H1 (cell line): ENCODE measurements around the gene CHTF18. TPM values are rescaled to one million over a fixed set of nuclear protein-coding genes. Genes with fewer than 3 reads are reported as not detected.

Experiments
- CTCF ChIA-PET: fragments of 300-600 bp; sonication (Branson Sonifier 250); formaldehyde crosslinking; loops from one replicate; lab custom pipeline; 2021; ENCODE audit not compliant: partially characterized antibody; lab: Charles Lee
- POLR2A ChIA-PET: fragments of 300-600 bp; sonication (Branson Sonifier 250); formaldehyde crosslinking; loops from one replicate; lab custom pipeline; 2021; ENCODE audit warnings: inconsistent platforms; ENCODE audit not compliant: partially characterized antibody; lab: Charles Lee
- DNase-seq, 2 experiments: peaks; one replicate each; pipeline versions ENCODE4 v3.0.0 to v3.0.0-alpha.2; 2010 to 2022; ENCODE audit warnings: low spot score in 2 of 2, low read depth in 1 of 2, mixed read lengths in 1 of 2
- FAIRE-seq: peaks from 2 replicates; lab custom pipeline; 2011; peaks lifted over from hg19 to GRCh38; lab: Jason Lieb, UNC
- H2AFZ ChIP-seq: 2 replicates; pipeline ENCODE4 v1.8.1; 2012; ENCODE audit warnings: low read length, inconsistent platforms
- H2AK5ac ChIP-seq: 2 replicates; pipeline ENCODE4 v1.6.1; 2013; ENCODE audit warnings: low read depth, low read length
- H2BK120ac ChIP-seq: replicated peaks from 2 replicates; pipeline ENCODE3; 2013; ENCODE audit warnings: low read depth, low read length, inconsistent platforms
- H2BK12ac ChIP-seq: 2 replicates; pipeline ENCODE4 v1.6.1; 2013; ENCODE audit warnings: low read depth, low read length
- H2BK15ac ChIP-seq: 2 replicates; pipeline ENCODE4 v1.6.1; 2013; ENCODE audit warnings: low read length
- H2BK20ac ChIP-seq: 2 replicates; pipeline ENCODE4 v1.6.1; 2013; ENCODE audit warnings: low read length
- H2BK5ac ChIP-seq: 2 replicates; pipeline ENCODE4 v1.6.1; 2013; ENCODE audit warnings: low read depth, low read length
- H3K14ac ChIP-seq: 2 replicates; pipeline ENCODE4 v1.6.1; 2013; ENCODE audit warnings: inconsistent platforms; ENCODE audit not compliant: insufficient read length
- H3K18ac ChIP-seq: 2 replicates; pipeline ENCODE4 v1.6.1; 2013; ENCODE audit warnings: low read length; ENCODE audit errors: extremely low read depth
- H3K23ac ChIP-seq: 2 replicates; pipeline ENCODE4 v1.6.1; 2013; ENCODE audit warnings: inconsistent platforms; ENCODE audit not compliant: insufficient read length
- H3K23me2 ChIP-seq: 2 replicates; pipeline ENCODE4 v1.6.1; 2013; ENCODE audit warnings: low read depth, low read length
- H3K27ac ChIP-seq: 2 replicates; pipeline ENCODE4 v1.6.1; 2011; ENCODE audit warnings: low read depth, low read length, inconsistent platforms
- H3K27me3 ChIP-seq, 4 experiments: replicated peaks in 1 of 4; 1 replicate in 1 of 4; 2 replicates in 3 of 4; pipeline versions ENCODE4 v1.6.1 to v1.8.1; 2011 to 2013; ENCODE audit warnings: low read length in 3 of 4, mild to moderate bottlenecking in 3 of 4, inconsistent platforms in 2 of 4, mixed read lengths in 2 of 4, moderate library complexity in 1 of 4; ENCODE audit not compliant: control insufficient read depth in 3 of 4, insufficient read depth in 3 of 4; ENCODE audit errors: extremely low read depth in 1 of 4
- H3K36me3 ChIP-seq, 4 experiments: 2 replicates each; pipeline versions ENCODE4 v1.6.1 to v1.8.1; 2011 to 2013; ENCODE audit warnings: mild to moderate bottlenecking in 4 of 4, low read length in 3 of 4, moderate library complexity in 2 of 4, control low read depth in 1 of 4, inconsistent platforms in 1 of 4; ENCODE audit not compliant: insufficient read depth in 4 of 4, control insufficient read depth in 2 of 4
- H3K4ac ChIP-seq: replicated peaks from 2 replicates; pipeline ENCODE3; 2013; ENCODE audit warnings: low read length, low read depth, mixed read lengths, inconsistent platforms; ENCODE audit not compliant: insufficient read length
- H3K4me1 ChIP-seq, 4 experiments: replicated peaks in 1 of 4; 1 replicate in 1 of 4; 2 replicates in 3 of 4; pipeline versions ENCODE4 v1.6.1 to v1.8.1; 2011 to 2013; ENCODE audit warnings: low read length in 3 of 4, inconsistent platforms in 2 of 4, mixed read lengths in 1 of 4; ENCODE audit not compliant: insufficient read depth in 4 of 4, control insufficient read depth in 3 of 4
- H3K4me2 ChIP-seq, 2 experiments: 2 replicates each; pipeline versions ENCODE4 v1.6.1 to v1.8.1; 2011 to 2013; ENCODE audit warnings: low read depth in 2 of 2, low read length in 2 of 2, control low read depth in 1 of 2, inconsistent platforms in 1 of 2, mild to moderate bottlenecking in 1 of 2; ENCODE audit not compliant: insufficient read depth in 1 of 2
- H3K4me3 ChIP-seq, 4 experiments: fragments of 200-600, 300-600 bp in 1 of 4; sonication (generic), shearing (Covaris generic), sonication (Bioruptor Twin) in 1 of 4; 2 replicates each; pipeline versions ENCODE4 v1.5.1 to v1.8.1; 2011 to 2016; ENCODE audit warnings: low read length in 4 of 4, low read depth in 3 of 4, control low read depth in 2 of 4, inconsistent platforms in 2 of 4, mild to moderate bottlenecking in 2 of 4, mixed read lengths in 1 of 4, moderate library complexity in 1 of 4; ENCODE audit not compliant: insufficient read depth in 2 of 4; ENCODE audit errors: extremely low read depth in 1 of 4
- H3K56ac ChIP-seq: replicated peaks from 2 replicates; pipeline ENCODE3; 2013; ENCODE audit warnings: low read depth, mild to moderate bottlenecking, mixed read lengths, low read length, inconsistent platforms; ENCODE audit not compliant: insufficient read length
- H3K79me1 ChIP-seq: 2 replicates; pipeline ENCODE4 v1.6.1; 2013; ENCODE audit warnings: low read depth, low read length, control low read depth
- H3K79me2 ChIP-seq, 2 experiments: 2 replicates each; pipeline versions ENCODE4 v1.6.1 to v1.8.1; 2012 to 2013; ENCODE audit warnings: low read length in 2 of 2, mild to moderate bottlenecking in 2 of 2, inconsistent platforms in 1 of 2; ENCODE audit not compliant: insufficient read depth in 2 of 2, control insufficient read depth in 1 of 2
- H3K9ac ChIP-seq, 4 experiments: replicated peaks in 1 of 4; 1 replicate in 1 of 4; 2 replicates in 3 of 4; pipeline versions ENCODE4 v1.6.1 to v1.8.1; 2011 to 2013; ENCODE audit warnings: low read depth in 3 of 4, low read length in 3 of 4, control low read depth in 2 of 4, mild to moderate bottlenecking in 2 of 4, moderate library complexity in 2 of 4, inconsistent platforms in 1 of 4; ENCODE audit errors: extremely low read depth in 1 of 4
- H3K9me3 ChIP-seq, 2 experiments: 2 replicates each; pipeline versions ENCODE4 v1.6.1 to v1.8.1; 2012 to 2013; ENCODE audit warnings: mild to moderate bottlenecking in 2 of 2, moderate library complexity in 2 of 2, control low read depth in 1 of 2, inconsistent platforms in 1 of 2, low read depth in 1 of 2, low read length in 1 of 2, mixed read lengths in 1 of 2; ENCODE audit not compliant: insufficient read depth in 2 of 2
- H4K20me1 ChIP-seq, 2 experiments: replicated peaks in 1 of 2; 2 replicates each; pipeline versions ENCODE3 to v1.8.1; 2011 to 2013; ENCODE audit warnings: inconsistent platforms in 2 of 2, low read length in 2 of 2, mild to moderate bottlenecking in 1 of 2; ENCODE audit not compliant: insufficient read depth in 2 of 2, control insufficient read depth in 1 of 2
- H4K5ac ChIP-seq: 2 replicates; pipeline ENCODE4 v1.6.1; 2013; ENCODE audit warnings: low read length, low read depth, mixed read lengths, inconsistent platforms; ENCODE audit not compliant: insufficient read length
- H4K8ac ChIP-seq: 2 replicates; pipeline ENCODE4 v1.8.0; 2013; ENCODE audit warnings: mild to moderate bottlenecking, moderate library complexity, low read length, inconsistent platforms; ENCODE audit not compliant: insufficient read depth; ENCODE audit errors: extremely low read depth
- H4K91ac ChIP-seq: replicated peaks from 2 replicates; pipeline ENCODE3; 2013; ENCODE audit warnings: low read length, mixed read lengths, inconsistent platforms; ENCODE audit not compliant: insufficient read length
- RXRA ChIP-seq: IDR thresholded peaks from 2 replicates; pipeline ENCODE4 v1.6.1; 2011; ENCODE audit warnings: low read depth, mild to moderate bottlenecking, low read length, moderate library complexity; ENCODE audit not compliant: insufficient read depth
- WGBS, 2 experiments: shearing (Covaris generic) in 1 of 2; methylation state at CpG; one replicate each; pipeline versions ENCODE4 v1.1.6 to v1.1.7; 2013 to 2015; ENCODE audit warnings: low lambda C conversion rate in 2 of 2, mixed read lengths in 2 of 2, inconsistent platforms in 1 of 2, low coverage in 1 of 2, missing lambda C conversion rate in 1 of 2; ENCODE audit not compliant: insufficient replicate concordance in 2 of 2, insufficient coverage in 1 of 2, insufficient read length in 1 of 2; ENCODE audit errors: extremely low coverage in 1 of 2, missing lambda C conversion rate in 1 of 2; 5-methylcytosine and 5-hydroxymethylcytosine counted together
- polyA plus RNA-seq, 7 experiments: library from polyadenylated mRNA; depleted of rRNA in 3 of 7; stranded (reverse) in 5 of 7; unstranded in 2 of 7; fragments of >200 nt in 5 of 7; fragments of 200-250 nt in 2 of 7; gene quantifications; 1 replicate in 5 of 7; 2 replicates in 1 of 7; 4 replicates in 1 of 7; pipeline versions ENCODE4 v1.2.1 to v1.2.3, GENCODE V29; 2011 to 2013; ENCODE audit warnings: missing spikeins in 2 of 7, mixed read lengths in 2 of 7
- total RNA-seq: library from RNA; stranded (reverse); fragmentation: NEBNext Ultra II Directional; extraction: Animal tissue kit (Norgen Biotek cat#: 25700); gene quantifications from 2 replicates; pipeline ENCODE4 v1.2.1, GENCODE V29; 2021
- TF ChIP-seq, protein P1 (sequence below), 3 experiments: IDR thresholded peaks; 1 replicate in 2 of 3; 2 replicates in 1 of 3; pipeline versions ENCODE4 v1.5.1 to v1.6.1; 2011; ENCODE audit warnings: low read length in 3 of 3, mild to moderate bottlenecking in 3 of 3, inconsistent platforms in 2 of 3, low read depth in 1 of 3, moderate library complexity in 1 of 3; ENCODE audit not compliant: insufficient read depth in 1 of 3; ENCODE audit errors: control extremely low read depth in 1 of 3
- TF ChIP-seq, protein P2 (sequence below): IDR thresholded peaks from 2 replicates; pipeline ENCODE4 v1.6.1; 2012; ENCODE audit warnings: inconsistent platforms

Gene CHTF18
- total and polyA plus RNA-seq, 2 of the 8 experiments (the other 6 are each of a cell fraction or from before 2014, with no cell fraction given), result 75.3 to 104 TPM

DNA sequence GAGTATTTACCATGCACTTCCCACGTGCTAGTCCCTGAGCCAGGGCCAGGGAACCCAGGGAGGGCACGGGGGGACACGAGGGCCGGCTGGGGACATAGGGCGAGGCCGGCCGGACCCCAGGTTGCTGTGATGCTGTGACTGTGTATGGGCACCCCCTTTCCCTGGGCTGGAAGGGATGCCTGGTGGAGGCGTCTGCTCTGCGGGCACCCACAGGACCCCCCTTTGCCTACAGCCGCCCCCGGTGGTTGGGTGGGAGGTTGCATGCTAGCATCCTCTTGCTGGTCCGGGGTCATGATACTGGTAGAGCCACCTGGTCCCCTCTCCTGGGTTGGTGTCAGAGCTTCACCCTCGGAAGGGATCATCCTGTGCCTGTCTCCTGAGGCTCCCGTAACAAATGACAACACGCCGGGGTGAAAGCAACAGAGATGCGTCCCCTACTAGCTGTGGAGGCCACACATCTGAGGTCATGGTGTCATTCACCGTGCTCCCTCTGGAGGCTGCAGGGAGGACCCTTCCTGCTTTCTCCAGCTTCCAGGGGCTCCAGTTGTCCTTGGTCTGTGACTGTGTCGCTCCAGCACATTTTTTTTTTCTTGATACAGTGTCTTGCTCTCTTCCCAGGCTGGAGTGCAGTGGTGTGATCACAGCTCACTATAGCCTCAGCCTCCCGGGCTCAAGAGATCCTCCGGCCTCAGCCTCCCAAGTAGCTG is 44.5 kb upstream of the CHTF18 start:
- Histone ChIP-seq H3K9me3 (no peaks in the 10 kb centered on the region), H2BK20ac (no peak overlapping the region), H2AK5ac (no peak overlapping the region), H3K14ac (no peak overlapping the region), H3K27me3 (no peaks in the 10 kb centered on the region), H3K4ac (no peak overlapping the region), H3K18ac (no peak overlapping the region), H2AFZ (no peak overlapping the region), H2BK15ac (no peak overlapping the region), H3K27ac (no peak overlapping the region), H3K23me2 (peaks cover 7% of the 10 kb centered on the region; the same call in 1 of the 2 replicates), H3K56ac (no peak overlapping the region), H2BK5ac (no peak overlapping the region), H4K91ac (no peak overlapping the region), H3K23ac (no peak overlapping the region), H3K4me3 (no peak overlapping the region), H2BK12ac (no peak overlapping the region), H3K79me1 (no peaks in the 10 kb centered on the region), H3K4me1 (peaks cover 0 to 7% (median 4%) of the 10 kb centered on the region in 4 experiments; a peak in 5 of 7 replicates), H2BK120ac (no peak overlapping the region), H3K36me3 (no peaks in the 10 kb centered on the region), H3K79me2 (no peaks in the 10 kb centered on the region), H4K5ac (no peak overlapping the region), H3K4me2 (no peak overlapping the region), H3K9ac (no peak overlapping the region), H4K20me1 (no peaks in the 10 kb centered on the region), H4K8ac (no peak overlapping the region)
- FAIRE-seq, result no peak
- 88% methylated on average over 18 of the region's 21 CpGs; no CpG with 5 or more reads in 1 of the 2 experiments for WGBS, 2 experiments
- TF ChIP-seq, protein P1, sequence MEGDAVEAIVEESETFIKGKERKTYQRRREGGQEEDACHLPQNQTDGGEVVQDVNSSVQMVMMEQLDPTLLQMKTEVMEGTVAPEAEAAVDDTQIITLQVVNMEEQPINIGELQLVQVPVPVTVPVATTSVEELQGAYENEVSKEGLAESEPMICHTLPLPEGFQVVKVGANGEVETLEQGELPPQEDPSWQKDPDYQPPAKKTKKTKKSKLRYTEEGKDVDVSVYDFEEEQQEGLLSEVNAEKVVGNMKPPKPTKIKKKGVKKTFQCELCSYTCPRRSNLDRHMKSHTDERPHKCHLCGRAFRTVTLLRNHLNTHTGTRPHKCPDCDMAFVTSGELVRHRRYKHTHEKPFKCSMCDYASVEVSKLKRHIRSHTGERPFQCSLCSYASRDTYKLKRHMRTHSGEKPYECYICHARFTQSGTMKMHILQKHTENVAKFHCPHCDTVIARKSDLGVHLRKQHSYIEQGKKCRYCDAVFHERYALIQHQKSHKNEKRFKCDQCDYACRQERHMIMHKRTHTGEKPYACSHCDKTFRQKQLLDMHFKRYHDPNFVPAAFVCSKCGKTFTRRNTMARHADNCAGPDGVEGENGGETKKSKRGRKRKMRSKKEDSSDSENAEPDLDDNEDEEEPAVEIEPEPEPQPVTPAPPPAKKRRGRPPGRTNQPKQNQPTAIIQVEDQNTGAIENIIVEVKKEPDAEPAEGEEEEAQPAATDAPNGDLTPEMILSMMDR (IDR thresholded peaks at IDR 0.05; ENCODE audit: control extremely low read depth in 1 of 3, insufficient read depth in 1 of 3, low read depth in 1 of 3, low read length in 3 of 3), result peak; percentile 44 to 62 (median 52)
- no peak for TF ChIP-seq RXRA
- TF ChIP-seq, protein P2, sequence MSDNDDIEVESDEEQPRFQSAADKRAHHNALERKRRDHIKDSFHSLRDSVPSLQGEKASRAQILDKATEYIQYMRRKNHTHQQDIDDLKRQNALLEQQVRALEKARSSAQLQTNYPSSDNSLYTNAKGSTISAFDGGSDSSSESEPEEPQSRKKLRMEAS, result no peak
- ChIA-PET POLR2A (interaction anchor here (0.8 to 5.0 kb wide), 10 partner anchors 9 to 123 kb away, joined by 3 to 18 read pairs (median 4); no protein-coding TSS in a partner anchor), CTCF (interaction anchor here (0.6 to 35.8 kb wide), 20 partner anchors 8 to 693 kb away, joined by 3 to 977 read pairs (median 4); partner anchors contain the start of genes ANTKMT, CCDC78, CHTF18 and FBXL16)
- DNase-seq, result no peak
